Spleen (tissue), 11 donors: ENCODE measurements around the gene NR2F6. TPM values are rescaled to one million over a fixed set of nuclear protein-coding genes. Genes with fewer than 3 reads are reported as not detected.

Source experiments
- DNase-seq: peaks from one replicate; pipeline ENCODE4 v3.0.0-alpha.2; 2020
- H3K27ac ChIP-seq, 8 donors: fragments of 200-600 bp; sonication (generic) in 7 of 8; 1 replicate in 4 of 8; 2 replicates in 4 of 8; pipeline versions ENCODE4 v1.5.0 to v1.8.0; 2016 to 2021; ENCODE audit warnings: inconsistent platforms in 4 of 8, mild to moderate bottlenecking in 4 of 8, moderate library complexity in 1 of 8
- H3K27me3 ChIP-seq, 7 donors: fragments of 200-600 bp; sonication (generic) in 6 of 7; replicated peaks in 1 of 7; 1 replicate in 4 of 7; 2 replicates in 3 of 7; pipeline versions ENCODE4 v1.5.0 to v1.8.0; 2016 to 2021; ENCODE audit warnings: inconsistent platforms in 3 of 7, mild to moderate bottlenecking in 1 of 7
- H3K36me3 ChIP-seq, 6 donors: fragments of 200-600 bp; sonication (generic) in 5 of 6; 1 replicate in 4 of 6; 2 replicates in 2 of 6; pipeline versions ENCODE4 v1.5.0 to v1.8.0; 2016 to 2021; ENCODE audit warnings: inconsistent platforms in 2 of 6
- H3K4me1 ChIP-seq, 6 donors: fragments of 200-600 bp; sonication (generic) in 5 of 6; 1 replicate in 3 of 6; 2 replicates in 3 of 6; pipeline versions ENCODE4 v1.5.0 to v1.8.0; 2016 to 2021; ENCODE audit warnings: inconsistent platforms in 3 of 6
- H3K4me3 ChIP-seq, 8 donors: fragments of 200-600 bp; sonication (generic) in 7 of 8; 1 replicate in 4 of 8; 2 replicates in 4 of 8; pipeline versions ENCODE4 v1.5.0 to v1.8.0; 2016 to 2021; ENCODE audit warnings: inconsistent platforms in 4 of 8, mild to moderate bottlenecking in 4 of 8, moderate library complexity in 2 of 8
- H3K9me3 ChIP-seq, 8 donors: fragments of 200-600 bp; sonication (generic) in 7 of 8; 1 replicate in 4 of 8; 2 replicates in 4 of 8; pipeline versions ENCODE4 v1.5.0 to v1.8.0; 2016 to 2021; ENCODE audit warnings: inconsistent platforms in 4 of 8
- POLR2A ChIP-seq, 3 donors: fragments of 450-650 bp; IDR thresholded peaks; one replicate each; pipeline ENCODE4 v1.5.1; 2017; ENCODE audit warnings: antibody characterized with exemption in 3 of 3, mild to moderate bottlenecking in 1 of 3
- POLR2AphosphoS5 ChIP-seq, 3 donors: sonication (generic); formaldehyde crosslinking; IDR thresholded peaks; one replicate each; pipeline ENCODE4 v1.5.1; 2017; ENCODE audit warnings: antibody characterized with exemption in 3 of 3
- WGBS, 5 donors: extraction: QIAGEN DNeasy Blood & Tissue Kit in 3 of 5; methylation state at CpG; one replicate each; pipeline versions ENCODE4 v1.1.5 to v1.1.7; 2013 to 2018; 5-methylcytosine and 5-hydroxymethylcytosine counted together
- intact Hi-C: fragments of 100-400 bp; cut with DNase I; formaldehyde crosslinking; loops from one replicate; pipeline ENCODE4 v1.15.0; 2023; ENCODE audit warnings: low total_unique reads
- polyA plus RNA-seq, 3 donors: library from polyadenylated mRNA; stranded (reverse); fragments of 200-250 nt; gene quantifications; one replicate each; pipeline ENCODE4 v1.2.1, GENCODE V29; 2013
- total RNA-seq, 7 donors: library from RNA; depleted of rRNA in 3 of 7; stranded (reverse); fragments of >200 nt in 3 of 7; fragmentation: NEBNext Ultra II Directional in 4 of 7; extraction: Animal tissue kit (Norgen Biotek cat#: 25700) in 4 of 7; gene quantifications; one replicate each; pipeline versions ENCODE4 v1.1.0 to v1.2.1, GENCODE V29; 2016 to 2021
- TF ChIP-seq, protein P1 (sequence below), 11 experiments: fragments of 200-600 bp in 7 of 11; fragments of 450-650 bp in 4 of 11; sonication (generic) in 4 of 11; IDR thresholded peaks in 8 of 11; conservative IDR thresholded peaks in 3 of 11; 1 replicate in 7 of 11; 2 replicates in 4 of 11; pipeline versions ENCODE4 v1.4.0 to v1.8.0; 2016 to 2021; ENCODE audit warnings: antibody characterized with exemption in 11 of 11, inconsistent platforms in 4 of 11, mild to moderate bottlenecking in 1 of 11
- donor health status: healthy with polysubstance abuse.
- donor health status: DM: no; HTN: no; CAD: no; lungs with moderate emphysema.
- donor health status: DM: no; HTN: no; CAD: no.
- donor health status: Bipolar disorder and iron deficiency.
- donor health status: healthy.
- donor health status: DM: no; HTN: no; CAD: no.
- donor health status: DM: yes; HTN: yes; CAD: no.

NR2F6 gene
- total and polyA plus RNA-seq, 10 donors = 6.6 to 15.0 (median 13.0) TPM

DNA sequence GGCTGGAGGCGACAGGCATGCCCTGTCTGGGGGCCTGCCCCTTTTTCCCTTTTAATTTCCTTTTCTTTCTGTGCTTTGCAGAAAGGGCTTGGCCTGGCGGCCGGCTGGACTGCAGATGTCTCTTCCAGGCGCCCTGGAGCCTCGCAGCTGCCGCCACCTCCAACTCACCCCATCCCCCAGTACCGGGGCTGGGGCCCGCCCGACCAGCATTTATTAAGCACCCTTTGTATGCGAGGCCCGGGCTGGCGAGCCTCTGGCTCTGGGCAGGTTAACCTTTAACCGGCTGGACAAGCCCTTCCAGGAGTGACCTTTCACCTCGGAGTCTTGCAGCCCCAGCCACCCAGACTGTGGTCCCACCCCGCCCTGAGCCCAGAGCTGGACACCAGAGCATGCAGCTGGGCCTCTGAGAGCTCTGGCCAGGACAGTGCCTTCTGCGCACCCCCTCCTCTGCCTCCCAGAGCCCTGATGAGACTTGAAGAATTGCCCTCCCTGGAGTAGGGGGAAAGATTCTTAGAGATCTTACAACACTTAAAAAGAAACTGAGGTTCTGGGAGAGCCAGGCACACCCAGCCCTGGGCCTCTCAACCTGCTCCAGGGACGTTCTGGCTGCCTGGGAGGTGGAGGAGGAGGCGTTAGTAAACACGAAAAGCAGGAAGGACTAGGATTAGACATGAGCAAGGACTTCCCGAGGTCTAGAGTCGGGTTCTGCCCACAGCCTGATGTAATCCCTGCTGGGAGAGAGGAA is 1.1 kb upstream of the NR2F6 start:
- peak overlapping the region; percentile 13 to 93 (median 66) for H3K4me3 ChIP-seq
- intact Hi-C loops = no loop called here
- no peaks in the 10 kb centered on the region for H3K9me3 ChIP-seq
- H3K4me1 ChIP-seq = peaks cover 10 to 55% (median 34%) of the 10 kb centered on the region in 6 donors
- 19 to 28% (median 23%) methylated on average over 19 to 21 of the region's 21 CpGs for WGBS, 5 donors
- H3K27ac ChIP-seq = peak overlapping the region in 7 of 8 donors; percentile 41 to 84 (median 73)
- H3K27me3 ChIP-seq = peaks cover 0 to 18% (median 0%) of the 10 kb centered on the region in 7 donors
- H3K36me3 ChIP-seq = peaks cover 0 to 6% (median 0%) of the 10 kb centered on the region in 6 donors
- TF ChIP-seq, protein P1, sequence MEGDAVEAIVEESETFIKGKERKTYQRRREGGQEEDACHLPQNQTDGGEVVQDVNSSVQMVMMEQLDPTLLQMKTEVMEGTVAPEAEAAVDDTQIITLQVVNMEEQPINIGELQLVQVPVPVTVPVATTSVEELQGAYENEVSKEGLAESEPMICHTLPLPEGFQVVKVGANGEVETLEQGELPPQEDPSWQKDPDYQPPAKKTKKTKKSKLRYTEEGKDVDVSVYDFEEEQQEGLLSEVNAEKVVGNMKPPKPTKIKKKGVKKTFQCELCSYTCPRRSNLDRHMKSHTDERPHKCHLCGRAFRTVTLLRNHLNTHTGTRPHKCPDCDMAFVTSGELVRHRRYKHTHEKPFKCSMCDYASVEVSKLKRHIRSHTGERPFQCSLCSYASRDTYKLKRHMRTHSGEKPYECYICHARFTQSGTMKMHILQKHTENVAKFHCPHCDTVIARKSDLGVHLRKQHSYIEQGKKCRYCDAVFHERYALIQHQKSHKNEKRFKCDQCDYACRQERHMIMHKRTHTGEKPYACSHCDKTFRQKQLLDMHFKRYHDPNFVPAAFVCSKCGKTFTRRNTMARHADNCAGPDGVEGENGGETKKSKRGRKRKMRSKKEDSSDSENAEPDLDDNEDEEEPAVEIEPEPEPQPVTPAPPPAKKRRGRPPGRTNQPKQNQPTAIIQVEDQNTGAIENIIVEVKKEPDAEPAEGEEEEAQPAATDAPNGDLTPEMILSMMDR (IDR thresholded peaks at IDR 0.05 in 8 of 11, conservative IDR thresholded peaks at IDR 0.05 in 3 of 11) = no peak
- TF ChIP-seq POLR2A (IDR thresholded peaks at IDR 0.05) = no peak
- TF ChIP-seq POLR2AphosphoS5 (IDR thresholded peaks at IDR 0.05) = no peak
- DNase-seq = peak; percentile 83

DNA sequence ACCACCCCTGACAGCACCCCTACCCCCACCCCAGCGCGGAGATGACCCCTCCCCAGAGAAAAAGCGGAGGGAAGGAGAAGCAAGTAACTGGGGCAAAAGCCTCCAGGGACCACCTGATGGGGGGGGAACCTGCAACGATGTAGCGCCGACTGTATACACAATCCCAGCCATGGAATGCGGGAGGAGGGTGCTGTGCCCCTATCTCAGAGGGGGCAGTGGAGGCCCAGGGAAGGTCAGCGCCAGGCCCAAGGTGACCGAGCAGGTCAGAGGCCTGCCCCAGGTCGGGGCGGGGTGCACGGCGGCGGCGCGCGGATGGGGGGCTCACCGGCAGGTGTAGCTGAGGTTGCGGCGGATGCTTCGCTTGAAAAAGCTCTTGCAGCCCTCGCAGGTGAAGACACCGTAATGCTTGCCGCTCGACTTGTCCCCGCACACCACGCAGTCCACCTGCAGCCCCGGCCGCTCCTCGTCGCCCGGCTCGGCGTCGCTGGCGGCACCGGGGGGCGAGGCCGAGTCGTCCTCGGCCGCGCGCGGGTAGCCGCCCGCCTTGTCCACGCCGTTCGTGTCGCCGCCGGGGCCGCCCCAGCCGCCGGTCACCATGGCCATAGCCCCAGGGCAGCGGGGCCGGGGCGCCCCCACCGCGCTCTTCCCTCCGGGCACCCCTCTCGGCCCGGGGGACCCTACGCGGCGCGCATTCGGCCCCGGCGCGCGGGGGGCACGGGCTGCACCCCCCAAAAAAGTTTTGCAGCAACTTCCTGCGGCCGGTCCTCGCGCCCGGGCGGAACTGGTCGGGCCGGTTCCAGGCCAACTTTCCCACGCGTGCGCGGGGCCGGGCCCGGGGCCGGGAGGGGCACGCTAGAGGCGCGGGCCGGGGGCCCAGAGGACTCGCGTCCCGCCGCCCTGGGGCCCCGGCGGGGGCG is 843 bp downstream of the NR2F6 start:
- Histone ChIP-seq H3K4me3 (peak overlapping the region; percentile 51 to 93 (median 66)), H3K9me3 (no peaks in the 10 kb centered on the region), H3K36me3 (peaks cover 0 to 10% (median 0%) of the 10 kb centered on the region in 6 donors), H3K27ac (peak overlapping the region; percentile 42 to 84 (median 68)), H3K4me1 (peaks cover 10 to 55% (median 36%) of the 10 kb centered on the region in 6 donors), H3K27me3 (peaks cover 0 to 18% (median 0%) of the 10 kb centered on the region in 7 donors)
- TF ChIP-seq POLR2A (IDR thresholded peaks at IDR 0.05) (no peak), POLR2AphosphoS5 (IDR thresholded peaks at IDR 0.05) (no peak)
- TF ChIP-seq, protein P1 (IDR thresholded peaks at IDR 0.05 in 8 of 11, conservative IDR thresholded peaks at IDR 0.05 in 3 of 11) = no peak
- DNase-seq = peak; percentile 88
- intact Hi-C loops = no loop called here
- WGBS, 5 donors = 3 to 29% (median 3%) methylated on average over 8 to 100 of the region's 100 CpGs

DNA sequence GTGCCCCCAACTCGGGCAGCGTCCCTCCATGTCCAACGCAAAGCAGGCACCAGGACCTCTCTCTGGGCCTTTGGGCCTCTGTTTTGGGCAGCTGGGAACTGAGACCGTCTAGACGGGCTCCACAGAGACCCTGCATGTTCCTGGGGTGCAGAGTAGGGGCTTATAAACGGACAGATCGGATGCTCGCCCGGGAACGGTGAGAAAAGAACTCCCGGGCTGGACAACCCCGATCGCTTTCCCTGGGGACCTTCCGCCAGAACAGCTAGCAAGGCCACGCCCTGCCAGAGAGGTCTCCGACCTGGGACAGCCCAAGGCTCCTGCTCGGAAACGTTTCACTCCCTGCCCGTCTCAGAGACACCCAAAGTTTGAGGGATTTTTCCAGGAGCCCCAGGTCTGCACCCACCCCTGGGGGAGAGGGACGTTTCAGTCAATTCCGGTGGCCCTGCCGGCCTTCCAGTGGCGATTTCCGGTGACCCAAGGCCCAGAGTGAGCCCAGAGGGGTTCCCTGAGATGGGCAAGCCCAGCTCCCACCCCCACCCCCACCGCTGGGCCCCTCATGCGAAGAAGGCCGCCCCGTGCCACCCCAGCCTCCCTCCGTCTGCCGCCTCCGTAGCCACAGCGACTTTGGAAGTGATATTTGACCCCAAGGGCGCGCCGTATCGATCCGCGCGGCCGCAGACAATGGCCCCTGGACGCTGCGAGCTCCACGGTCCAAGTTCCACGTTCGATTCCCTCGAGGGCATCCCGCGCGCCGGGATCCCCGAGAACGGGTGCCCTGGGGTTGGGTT is 1.7 kb downstream of the NR2F6 start:
- TF ChIP-seq, protein P1 (IDR thresholded peaks at IDR 0.05 in 8 of 11, conservative IDR thresholded peaks at IDR 0.05 in 3 of 11) = no peak
- TF ChIP-seq POLR2AphosphoS5 (IDR thresholded peaks at IDR 0.05) = peak in 1 of 3 donors; percentile 7
- no peak for TF ChIP-seq POLR2A (IDR thresholded peaks at IDR 0.05)
- Histone ChIP-seq H3K9me3 (no peaks in the 10 kb centered on the region), H3K27ac (peak overlapping the region; percentile 42 to 84 (median 68)), H3K4me1 (peaks cover 10 to 55% (median 36%) of the 10 kb centered on the region in 6 donors), H3K27me3 (peaks cover 0 to 18% (median 0%) of the 10 kb centered on the region in 7 donors), H3K4me3 (peak overlapping the region; percentile 51 to 93 (median 66)), H3K36me3 (peaks cover 0 to 12% (median 0%) of the 10 kb centered on the region in 6 donors)
- 35 to 68% (median 53%) methylated on average over 22 to 52 of the region's 52 CpGs for WGBS, 5 donors
- intact Hi-C loops = no loop called here
- no peak for DNase-seq
